ENCODE results near the gene LMF1.

The LMF1 gene

GRCh38 chr16:939311-939710 is 31.5 kb downstream of the LMF1 start:
- no peaks in the 10 kb centered on the region for H3K36me3 ChIP-seq (ENCODE audit: low read length)
- H3K9me2 ChIP-seq (replicated peaks; ENCODE audit: insufficient read depth, low read length), result no peaks in the 10 kb centered on the region
- peaks cover 7% of the 10 kb centered on the region for H3K9me3 ChIP-seq (ENCODE audit: insufficient read depth, low read length)
- H3K27me3 ChIP-seq (ENCODE audit: low read length), result no peaks in the 10 kb centered on the region
- H2AFZ ChIP-seq (ENCODE audit: low read depth, low read length, severe bottlenecking), result no peak overlapping the region
- no peak for TF ChIP-seq EZH2phosphoT487 (conservative IDR thresholded peaks at IDR 0.05; ENCODE audit: low read length)
- TF ChIP-seq, protein P1, sequence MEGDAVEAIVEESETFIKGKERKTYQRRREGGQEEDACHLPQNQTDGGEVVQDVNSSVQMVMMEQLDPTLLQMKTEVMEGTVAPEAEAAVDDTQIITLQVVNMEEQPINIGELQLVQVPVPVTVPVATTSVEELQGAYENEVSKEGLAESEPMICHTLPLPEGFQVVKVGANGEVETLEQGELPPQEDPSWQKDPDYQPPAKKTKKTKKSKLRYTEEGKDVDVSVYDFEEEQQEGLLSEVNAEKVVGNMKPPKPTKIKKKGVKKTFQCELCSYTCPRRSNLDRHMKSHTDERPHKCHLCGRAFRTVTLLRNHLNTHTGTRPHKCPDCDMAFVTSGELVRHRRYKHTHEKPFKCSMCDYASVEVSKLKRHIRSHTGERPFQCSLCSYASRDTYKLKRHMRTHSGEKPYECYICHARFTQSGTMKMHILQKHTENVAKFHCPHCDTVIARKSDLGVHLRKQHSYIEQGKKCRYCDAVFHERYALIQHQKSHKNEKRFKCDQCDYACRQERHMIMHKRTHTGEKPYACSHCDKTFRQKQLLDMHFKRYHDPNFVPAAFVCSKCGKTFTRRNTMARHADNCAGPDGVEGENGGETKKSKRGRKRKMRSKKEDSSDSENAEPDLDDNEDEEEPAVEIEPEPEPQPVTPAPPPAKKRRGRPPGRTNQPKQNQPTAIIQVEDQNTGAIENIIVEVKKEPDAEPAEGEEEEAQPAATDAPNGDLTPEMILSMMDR (IDR thresholded peaks at IDR 0.05; ENCODE audit: insufficient read depth, low read length, poor library complexity, severe bottlenecking), result no peak
- no peak overlapping the region for H3K4me3 ChIP-seq (ENCODE audit: insufficient read depth, low read length, poor library complexity, severe bottlenecking)
- no peaks in the 10 kb centered on the region for H3F3A ChIP-seq (ENCODE audit: insufficient read depth)
- no peaks in the 10 kb centered on the region for H3K79me2 ChIP-seq (ENCODE audit: insufficient read depth, low read length)
- H3K4me2 ChIP-seq (ENCODE audit: low read depth, low read length, poor library complexity, severe bottlenecking), result no peak overlapping the region
- H4K20me1 ChIP-seq (ENCODE audit: low read depth, low read length), result no peaks in the 10 kb centered on the region
- H3K9ac ChIP-seq (ENCODE audit: low read length), result no peak overlapping the region
- no peak overlapping the region for H3K27ac ChIP-seq (ENCODE audit: low read depth, low read length)

DNA sequence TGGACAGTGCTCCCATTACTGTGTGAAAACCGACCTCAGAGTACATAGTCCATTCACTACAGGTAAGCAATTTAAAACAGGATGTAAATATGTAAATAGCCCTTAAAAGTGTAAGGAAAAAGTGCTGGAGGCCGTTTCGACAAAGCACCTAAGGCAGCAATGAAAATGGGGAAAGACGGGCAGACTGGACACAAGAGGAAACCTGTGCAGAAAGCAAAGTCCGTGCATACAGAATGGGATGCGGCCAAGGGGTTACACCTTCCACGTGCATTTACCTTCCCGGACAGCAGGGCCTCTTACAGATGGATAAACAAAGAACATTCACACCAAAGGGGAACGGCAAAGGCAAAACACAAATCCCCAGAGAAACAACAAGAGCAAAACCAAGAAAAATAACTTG is 32.0 kb downstream of the LMF1 start:
- no peaks in the 10 kb centered on the region for H3K27me3 ChIP-seq (ENCODE audit: low read length)
- no peak overlapping the region for H3K9ac ChIP-seq (ENCODE audit: low read length)
- H4K20me1 ChIP-seq (ENCODE audit: low read depth, low read length), result no peaks in the 10 kb centered on the region
- no peaks in the 10 kb centered on the region for H3K36me3 ChIP-seq (ENCODE audit: low read length)
- H3K27ac ChIP-seq (ENCODE audit: low read depth, low read length), result no peak overlapping the region
- no peaks in the 10 kb centered on the region for H3F3A ChIP-seq (ENCODE audit: insufficient read depth)
- H3K9me3 ChIP-seq (ENCODE audit: insufficient read depth, low read length), result peaks cover 7% of the 10 kb centered on the region
- no peaks in the 10 kb centered on the region for H3K79me2 ChIP-seq (ENCODE audit: insufficient read depth, low read length)
- no peaks in the 10 kb centered on the region for H3K9me2 ChIP-seq (replicated peaks; ENCODE audit: insufficient read depth, low read length)
- no peak overlapping the region for H3K4me2 ChIP-seq (ENCODE audit: low read depth, low read length, poor library complexity, severe bottlenecking)
- TF ChIP-seq, protein P1 (IDR thresholded peaks at IDR 0.05; ENCODE audit: insufficient read depth, low read length, poor library complexity, severe bottlenecking), result no peak
- no peak for TF ChIP-seq EZH2phosphoT487 (conservative IDR thresholded peaks at IDR 0.05; ENCODE audit: low read length)
- no peak overlapping the region for H3K4me3 ChIP-seq (ENCODE audit: insufficient read depth, low read length, poor library complexity, severe bottlenecking)
- H2AFZ ChIP-seq (ENCODE audit: low read depth, low read length, severe bottlenecking), result no peak overlapping the region

DNA sequence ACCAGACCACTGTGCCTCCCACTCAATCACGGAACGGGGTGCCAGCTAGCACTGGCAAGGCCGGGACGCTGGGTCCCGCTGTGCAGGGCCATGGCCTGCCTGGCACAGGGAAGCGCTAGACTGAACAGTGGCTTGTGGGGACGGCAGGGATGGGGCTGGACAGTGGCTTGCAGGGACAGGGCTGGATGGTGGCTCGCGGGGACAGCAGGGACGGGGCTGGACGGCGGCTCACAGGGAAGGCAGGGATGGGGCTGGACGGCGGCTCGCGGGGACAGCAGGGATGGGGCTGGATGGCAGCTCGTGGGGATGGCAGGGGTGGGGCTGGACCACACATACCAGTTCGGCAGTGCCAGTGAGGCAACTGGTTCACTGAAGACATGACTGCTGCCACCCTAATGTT is 32.6 kb downstream of the LMF1 start:
- no peak overlapping the region for H3K27ac ChIP-seq (ENCODE audit: low read depth, low read length)
- no peaks in the 10 kb centered on the region for H3K9me2 ChIP-seq (replicated peaks; ENCODE audit: insufficient read depth, low read length)
- no peak overlapping the region for H2AFZ ChIP-seq (ENCODE audit: low read depth, low read length, severe bottlenecking)
- H3K9ac ChIP-seq (ENCODE audit: low read length), result no peak overlapping the region
- H3K9me3 ChIP-seq (ENCODE audit: insufficient read depth, low read length), result peaks cover 7% of the 10 kb centered on the region
- H3K27me3 ChIP-seq (ENCODE audit: low read length), result no peaks in the 10 kb centered on the region
- no peaks in the 10 kb centered on the region for H3K36me3 ChIP-seq (ENCODE audit: low read length)
- H3K79me2 ChIP-seq (ENCODE audit: insufficient read depth, low read length), result no peaks in the 10 kb centered on the region
- no peaks in the 10 kb centered on the region for H3F3A ChIP-seq (ENCODE audit: insufficient read depth)
- H3K4me2 ChIP-seq (ENCODE audit: low read depth, low read length, poor library complexity, severe bottlenecking), result no peak overlapping the region
- no peaks in the 10 kb centered on the region for H4K20me1 ChIP-seq (ENCODE audit: low read depth, low read length)
- H3K4me3 ChIP-seq (ENCODE audit: insufficient read depth, low read length, poor library complexity, severe bottlenecking), result no peak overlapping the region
- TF ChIP-seq, protein P1 (IDR thresholded peaks at IDR 0.05; ENCODE audit: insufficient read depth, low read length, poor library complexity, severe bottlenecking), result no peak
- no peak for TF ChIP-seq EZH2phosphoT487 (conservative IDR thresholded peaks at IDR 0.05; ENCODE audit: low read length)

All from SU-DHL-6 (cell line).